Panc1 (cell line): Measurements from ENCODE around the gene HYAL1. TPM values are rescaled to one million over a fixed set of nuclear protein-coding genes. Genes with fewer than 3 reads are reported as not detected.

Experiments
- ATAC-seq: fragments of 200-7000 bp; cut with Tn5 transposase; 2 replicates; pipeline ENCODE4 v1.9.1; 2020; ENCODE audit warnings: mild to moderate bottlenecking, moderate library complexity
- BruUV-seq: library from RNA; stranded (reverse); fragments of 400-500 nt; replicated peaks from 2 replicates; lab custom pipeline; 2021; lab: Mats Ljungman, UMichigan
- CTCF ChIA-PET: fragments of 300-600 bp; sonication (Branson Sonifier 250); formaldehyde crosslinking; loops from one replicate; lab custom pipeline; 2022; ENCODE audit warnings: antibody characterized with exemption; lab: Charles Lee
- POLR2A ChIA-PET: fragments of 300-600 bp; sonication (Branson Sonifier 250); formaldehyde crosslinking; loops from one replicate; lab custom pipeline; 2022; ENCODE audit warnings: antibody characterized with exemption; lab: Charles Lee
- DNase-seq: peaks from one replicate; pipeline ENCODE4 v3.0.0-alpha.2; 2010; ENCODE audit warnings: low read depth, low spot score
- H3K27ac ChIP-seq: 2 replicates; pipeline ENCODE4 v1.5.1; 2011; ENCODE audit warnings: mild to moderate bottlenecking, low read length, inconsistent platforms
- H3K27me3 ChIP-seq: fragments of 200-500 bp; sonication (Bioruptor generic); 2 replicates; pipeline ENCODE4 v1.6.0; 2014; ENCODE audit warnings: low read length, inconsistent platforms; ENCODE audit not compliant: control insufficient read depth, insufficient read depth
- H3K36me3 ChIP-seq: fragments of 200-500 bp; sonication (Bioruptor generic); 2 replicates; pipeline ENCODE4 v1.5.1; 2014; ENCODE audit warnings: inconsistent platforms, mild to moderate bottlenecking, low read length, moderate library complexity; ENCODE audit not compliant: control insufficient read depth, insufficient read depth
- H3K4me1 ChIP-seq: 2 replicates; pipeline ENCODE4 v1.5.1; 2011; ENCODE audit warnings: inconsistent platforms, mild to moderate bottlenecking, low read length, moderate library complexity; ENCODE audit not compliant: control insufficient read depth, insufficient read depth
- H3K4me3 ChIP-seq, 2 experiments: 2 replicates each; pipeline ENCODE4 v1.5.1; 2011 to 2012; ENCODE audit warnings: low read depth in 2 of 2, low read length in 2 of 2, mild to moderate bottlenecking in 2 of 2, inconsistent platforms in 1 of 2, moderate library complexity in 1 of 2
- H3K9me3 ChIP-seq: fragments of 200-500 bp; sonication (Bioruptor generic); 2 replicates; pipeline ENCODE4 v1.5.1; 2014; ENCODE audit warnings: low read depth, mild to moderate bottlenecking, inconsistent platforms, low read length, moderate library complexity; ENCODE audit not compliant: control insufficient read depth, insufficient read depth
- CTCF ChIP-seq: fragments of 450-650 bp; IDR thresholded peaks from 2 replicates; pipeline ENCODE4 v1.5.1; 2017; ENCODE audit warnings: mild to moderate bottlenecking
- POLR2AphosphoS5 ChIP-seq: IDR thresholded peaks from 2 replicates; pipeline ENCODE4 v1.6.1; 2012; ENCODE audit warnings: mild to moderate bottlenecking, low read depth, low read length, moderate library complexity
- REST ChIP-seq, 2 experiments: IDR thresholded peaks; 2 replicates each; pipeline ENCODE4 v1.6.1; 2011 to 2012; ENCODE audit warnings: low read depth in 2 of 2, control low read depth in 1 of 2, low read length in 1 of 2, mild to moderate bottlenecking in 1 of 2, moderate library complexity in 1 of 2; ENCODE audit not compliant: insufficient read depth in 1 of 2
- SIN3A ChIP-seq: IDR thresholded peaks from 2 replicates; pipeline ENCODE4 v1.6.1; 2012; ENCODE audit warnings: low read depth, mild to moderate bottlenecking, low read length, moderate library complexity, borderline replicate concordance; ENCODE audit not compliant: insufficient read depth
- TCF7L2 ChIP-seq: IDR thresholded peaks from 2 replicates; pipeline ENCODE4 v1.6.1; 2011; ENCODE audit warnings: mild to moderate bottlenecking, low read depth, low read length, inconsistent platforms
- in situ Hi-C: cut with HindIII; loops from 2 replicates; pipeline ENCODE4 v1.10.0; 2016; ENCODE audit warnings: low sequenced_read_pairs, low pct_unique_long_range_greater_than_20kb
- intact Hi-C: fragments of 100-400 bp; cut with micrococcal nuclease; formaldehyde crosslinking; loops from one replicate; pipeline ENCODE4 v1.10.0; 2022; ENCODE audit not compliant: unreplicated experiment
- total RNA-seq: library from RNA; stranded (reverse); gene quantifications from one replicate; pipeline ENCODE4 v1.2.1, GENCODE V29; 2021; ENCODE audit not compliant: unreplicated experiment

HYAL1 gene
- total RNA-seq, 1 experiment from 2014 or later = 0.18 TPM

- POLR2A ChIA-PET = interaction anchor here (0.7 kb wide), 1 partner anchor 287 kb away, joined by 3 read pairs; no protein-coding TSS in a partner anchor
- H3K27me3 ChIP-seq = no peaks in the 10 kb centered on the region
- H3K9me3 ChIP-seq = no peaks in the 10 kb centered on the region
- DNase-seq (no peak), ATAC-seq (no peak)
- in situ Hi-C loops (no loop called here), intact Hi-C loops (no loop called here)
- H3K4me3 ChIP-seq = no peak overlapping the region
- TF ChIP-seq POLR2AphosphoS5 (no peak), SIN3A (no peak), CTCF (no peak), REST (IDR thresholded peaks at IDR 0.05; ENCODE audit: insufficient read depth in 1 of 2, low read depth in 2 of 2, low read length in 1 of 2) (no peak), TCF7L2 (no peak)
- BruUV-seq = no TSS peak
- H3K36me3 ChIP-seq = peaks cover 5% of the 10 kb centered on the region; the same call in 1 of the 2 replicates
- H3K4me1 ChIP-seq = peaks cover 33% of the 10 kb centered on the region
- CTCF ChIA-PET = interaction anchor here (0.6 kb wide), 1 partner anchor 11 kb away, joined by 3 read pairs; no protein-coding TSS in a partner anchor
- no peak overlapping the region for H3K27ac ChIP-seq
Measured at GRCh38 chr3:50323614-50324199, 20.3 kb upstream of the HYAL1 start.

- H3K4me1 ChIP-seq = peaks cover 30% of the 10 kb centered on the region
- no peaks in the 10 kb centered on the region for H3K9me3 ChIP-seq
- no peak for TF ChIP-seq REST (IDR thresholded peaks at IDR 0.05; ENCODE audit: insufficient read depth in 1 of 2, low read depth in 2 of 2, low read length in 1 of 2)
- no peak for TF ChIP-seq CTCF
- TF ChIP-seq SIN3A = no peak
- TF ChIP-seq TCF7L2 = no peak
- no peak for TF ChIP-seq POLR2AphosphoS5
- H3K36me3 ChIP-seq = peaks cover 5% of the 10 kb centered on the region; the same call in 1 of the 2 replicates
- H3K27me3 ChIP-seq = no peaks in the 10 kb centered on the region
- CTCF ChIA-PET = no interaction called here
- no peak for ATAC-seq
- BruUV-seq = no TSS peak
- DNase-seq = no peak
- intact Hi-C loops (no loop called here), in situ Hi-C loops (no loop called here)
- H3K4me3 ChIP-seq = no peak overlapping the region
- POLR2A ChIA-PET = no interaction called here
- no peak overlapping the region for H3K27ac ChIP-seq
Measured at GRCh38 chr3:50323092-50323600, 19.8 kb upstream of the HYAL1 start.
